Left ventricle myocardium inferior (tissue), 1 donor: ENCODE results near the gene SMG6. TPM values are rescaled to one million over a fixed set of nuclear protein-coding genes. Genes with fewer than 3 reads are reported as not detected.

Source experiments
- DNase-seq: peaks from one replicate; pipeline ENCODE4 v3.0.0-alpha.2; 2020
- H3K27ac ChIP-seq: fragments of 200-600 bp; replicated peaks from 2 replicates; pipeline ENCODE4 v1.8.0; 2021
- H3K27me3 ChIP-seq: fragments of 200-600 bp; 2 replicates; pipeline ENCODE4 v1.8.0; 2021; ENCODE audit warnings: low read depth
- H3K36me3 ChIP-seq: fragments of 200-600 bp; 2 replicates; pipeline ENCODE4 v1.8.0; 2021
- H3K4me1 ChIP-seq: fragments of 200-600 bp; 2 replicates; pipeline ENCODE4 v1.8.0; 2021
- H3K4me3 ChIP-seq: fragments of 200-600 bp; 2 replicates; pipeline ENCODE4 v1.8.0; 2021; ENCODE audit warnings: mild to moderate bottlenecking, moderate library complexity
- H3K9me3 ChIP-seq: fragments of 200-600 bp; replicated peaks from 2 replicates; pipeline ENCODE4 v1.8.0; 2021
- CTCF ChIP-seq: fragments of 200-600 bp; IDR thresholded peaks from 2 replicates; pipeline ENCODE4 v1.8.0; 2021; ENCODE audit warnings: antibody characterized with exemption, mild to moderate bottlenecking, borderline replicate concordance
- intact Hi-C: fragments of 100-400 bp; cut with micrococcal nuclease; formaldehyde crosslinking; loops from one replicate; pipeline ENCODE4 v1.11.0; 2022
- total RNA-seq: library from RNA; stranded (reverse); fragmentation: NEBNext Ultra II Directional; extraction: Animal tissue kit (Norgen Biotek cat#: 25700); gene quantifications from one replicate; pipeline ENCODE4 v1.2.1, GENCODE V29; 2021
- donor health status: DM: no; HTN: yes; CAD: no; lungs with severe emphysema.

The SMG6 gene
- total RNA-seq, 1 donor from 2014 or later, result 22.1 TPM

DNA sequence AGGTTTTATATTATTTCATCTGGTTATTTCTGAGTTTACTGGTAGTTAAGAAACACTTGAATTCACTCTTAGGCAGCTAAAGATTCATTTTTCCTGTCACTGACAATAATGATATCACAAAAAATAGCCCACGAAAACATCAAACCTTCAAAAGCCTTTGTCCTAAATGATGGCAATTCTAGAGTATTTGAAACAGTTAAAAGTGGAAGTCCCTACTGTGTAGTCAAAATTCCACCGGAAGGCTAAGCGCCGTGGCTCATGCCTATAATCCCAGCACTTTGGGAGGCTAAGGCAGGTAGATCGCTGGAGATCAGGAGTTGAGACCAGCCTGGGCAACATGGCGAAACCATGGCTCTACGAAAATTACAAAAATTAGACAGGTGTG, 145.2 kb downstream of the SMG6 start:
- Histone ChIP-seq H3K27me3 (no peaks in the 10 kb centered on the region), H3K27ac (peak overlapping the region; percentile 48), H3K36me3 (peaks cover 42% of the 10 kb centered on the region), H3K9me3 (no peaks in the 10 kb centered on the region), H3K4me1 (peaks cover 20% of the 10 kb centered on the region), H3K4me3 (no peak overlapping the region)
- intact Hi-C loops, result no loop called here
- DNase-seq, result no peak
- no peak for TF ChIP-seq CTCF

GRCh38 chr17:2157675-2158395, 145.8 kb downstream of the SMG6 start:
- Histone ChIP-seq H3K36me3 (peaks cover 39% of the 10 kb centered on the region), H3K4me1 (peaks cover 20% of the 10 kb centered on the region), H3K9me3 (no peaks in the 10 kb centered on the region), H3K27me3 (no peaks in the 10 kb centered on the region), H3K4me3 (no peak overlapping the region), H3K27ac (peak overlapping the region; percentile 48)
- TF ChIP-seq CTCF, result no peak
- intact Hi-C loops, result no loop called here
- no peak for DNase-seq

- peaks cover 20% of the 10 kb centered on the region for H3K4me1 ChIP-seq
- TF ChIP-seq CTCF, result no peak
- H3K27me3 ChIP-seq, result no peaks in the 10 kb centered on the region
- no peak overlapping the region for H3K4me3 ChIP-seq
- intact Hi-C loops, result no loop called here
- no peak for DNase-seq
- H3K36me3 ChIP-seq, result peaks cover 33% of the 10 kb centered on the region
- H3K27ac ChIP-seq, result peak overlapping the region; percentile 35
- no peaks in the 10 kb centered on the region for H3K9me3 ChIP-seq
Observed at GRCh38 chr17:2157081-2157480, 146.5 kb downstream of the SMG6 start.

- peaks cover 20% of the 10 kb centered on the region for H3K4me1 ChIP-seq
- no peak for TF ChIP-seq CTCF
- H3K27ac ChIP-seq, result peak overlapping the region; percentile 35
- no peak overlapping the region for H3K4me3 ChIP-seq
- no peaks in the 10 kb centered on the region for H3K9me3 ChIP-seq
- no peaks in the 10 kb centered on the region for H3K27me3 ChIP-seq
- intact Hi-C loops, result no loop called here
- no peak for DNase-seq
- peaks cover 29% of the 10 kb centered on the region for H3K36me3 ChIP-seq
Observed at GRCh38 chr17:2156666-2157065, 146.9 kb downstream of the SMG6 start.

- H3K4me1 ChIP-seq, result peaks cover 20% of the 10 kb centered on the region
- no peak overlapping the region for H3K4me3 ChIP-seq
- no peak overlapping the region for H3K27ac ChIP-seq
- TF ChIP-seq CTCF, result no peak
- DNase-seq, result no peak
- intact Hi-C loops, result no loop called here
- peaks cover 21% of the 10 kb centered on the region for H3K36me3 ChIP-seq
- no peaks in the 10 kb centered on the region for H3K27me3 ChIP-seq
- H3K9me3 ChIP-seq, result no peaks in the 10 kb centered on the region
Observed at GRCh38 chr17:2155573-2155972, 148.0 kb downstream of the SMG6 start.
